A549 (cell line): ENCODE measurements around the gene TRAPPC11.

Experiments
- CEBPB ChIP-seq, 2 experiments: fragments of >200 bp in 1 of 2; sonication (Bioruptor Twin) in 1 of 2; formaldehyde crosslinking in 1 of 2; IDR thresholded peaks; 2 replicates each; pipeline ENCODE4 v1.6.1; 2012 to 2016
- CHD2 ChIP-seq: fragments of 150-350 bp; IDR thresholded peaks from 2 replicates; pipeline ENCODE4 v1.6.1; 2014; ENCODE audit warnings: low read length; ENCODE audit not compliant: partially characterized antibody
- CHD4 ChIP-seq: fragments of 200-600 bp; sonication (generic); IDR thresholded peaks from 2 replicates; pipeline ENCODE4 v1.6.1; 2016; ENCODE audit warnings: antibody characterized with exemption, mild to moderate bottlenecking, borderline replicate concordance
- CTCF ChIP-seq: fragments of >200 bp; sonication (Bioruptor Twin); formaldehyde crosslinking; IDR thresholded peaks from 3 replicates; pipeline ENCODE4 v1.5.1; 2016
- EP300 ChIP-seq, 2 experiments: fragments of >200 bp; sonication (Bioruptor Twin); formaldehyde crosslinking; IDR thresholded peaks; 2 replicates in 1 of 2; 3 replicates in 1 of 2; pipeline ENCODE4 v1.6.1; 2016 to 2017
- HOXA7 ChIP-seq: fragments of 250-450 bp; sonication (Bioruptor Pico); IDR thresholded peaks from 2 replicates; pipeline ENCODE4 v1.5.0; 2020; ENCODE audit warnings: mild to moderate bottlenecking, moderate library complexity
- KDM1A ChIP-seq: fragments of 200-600 bp; sonication (generic); IDR thresholded peaks from 2 replicates; pipeline ENCODE4 v1.6.1; 2016; ENCODE audit warnings: low read depth, mild to moderate bottlenecking
- MAX ChIP-seq: IDR thresholded peaks from 2 replicates; pipeline ENCODE4 v1.6.1; 2012
- NPAS2 ChIP-seq: fragments of 250-450 bp; sonication (Bioruptor Pico); IDR thresholded peaks from 2 replicates; pipeline ENCODE4 v1.8.0; 2022; ENCODE audit warnings: mild to moderate bottlenecking, moderate library complexity, borderline replicate concordance
- PBX3 ChIP-seq: IDR thresholded peaks from 2 replicates; pipeline ENCODE4 v1.6.1; 2012
- POLR2A ChIP-seq: IDR thresholded peaks from 2 replicates; pipeline ENCODE4 v1.6.1; 2012; ENCODE audit warnings: mild to moderate bottlenecking, low read length
- RAD21 ChIP-seq, 2 experiments: fragments of >200 bp in 1 of 2; sonication (Bioruptor Twin) in 1 of 2; formaldehyde crosslinking in 1 of 2; IDR thresholded peaks in 1 of 2; conservative IDR thresholded peaks in 1 of 2; 2 replicates in 1 of 2; 3 replicates in 1 of 2; pipeline ENCODE4 v1.6.1; 2012 to 2018; ENCODE audit warnings: inconsistent platforms in 1 of 2
- SMC3 ChIP-seq: fragments of >200 bp; sonication (Bioruptor Twin); formaldehyde crosslinking; IDR thresholded peaks from 3 replicates; pipeline ENCODE4 v1.6.1; 2018; ENCODE audit warnings: inconsistent platforms
- USF2 ChIP-seq: fragments of 450-650 bp; IDR thresholded peaks from 2 replicates; pipeline ENCODE4 v1.6.1; 2014; ENCODE audit warnings: antibody characterized with exemption

GRCh38 chr4:183611210-183611830 lies 47.8 kb upstream of the TRAPPC11 start:
- TF ChIP-seq CEBPB (IDR thresholded peaks at IDR 0.05) (no peak), CTCF (no peak), PBX3 (no peak), RAD21 (conservative IDR thresholded peaks at IDR 0.05 in 1 of 2, IDR thresholded peaks at IDR 0.05 in 1 of 2) (no peak), USF2 (no peak), POLR2A (no peak), KDM1A (no peak), CHD4 (no peak), CHD2 (no peak), MAX (no peak), NPAS2 (CRISPR knock-in tag) (no peak), EP300 (IDR thresholded peaks at IDR 0.05) (no peak), SMC3 (no peak), HOXA7 (no peak)
